SH-SY5Y (cell line): ENCODE measurements around the gene RPIA.

ENCODE experiments used
- GATA2 ChIP-seq: IDR thresholded peaks from 2 replicates; pipeline ENCODE4 v1.6.1; 2011; ENCODE audit warnings: mild to moderate bottlenecking, low read depth, low read length
- GATA3 ChIP-seq: IDR thresholded peaks from 2 replicates; pipeline ENCODE4 v1.6.1; 2011; ENCODE audit warnings: low read depth, mild to moderate bottlenecking, low read length, moderate library complexity

DNA sequence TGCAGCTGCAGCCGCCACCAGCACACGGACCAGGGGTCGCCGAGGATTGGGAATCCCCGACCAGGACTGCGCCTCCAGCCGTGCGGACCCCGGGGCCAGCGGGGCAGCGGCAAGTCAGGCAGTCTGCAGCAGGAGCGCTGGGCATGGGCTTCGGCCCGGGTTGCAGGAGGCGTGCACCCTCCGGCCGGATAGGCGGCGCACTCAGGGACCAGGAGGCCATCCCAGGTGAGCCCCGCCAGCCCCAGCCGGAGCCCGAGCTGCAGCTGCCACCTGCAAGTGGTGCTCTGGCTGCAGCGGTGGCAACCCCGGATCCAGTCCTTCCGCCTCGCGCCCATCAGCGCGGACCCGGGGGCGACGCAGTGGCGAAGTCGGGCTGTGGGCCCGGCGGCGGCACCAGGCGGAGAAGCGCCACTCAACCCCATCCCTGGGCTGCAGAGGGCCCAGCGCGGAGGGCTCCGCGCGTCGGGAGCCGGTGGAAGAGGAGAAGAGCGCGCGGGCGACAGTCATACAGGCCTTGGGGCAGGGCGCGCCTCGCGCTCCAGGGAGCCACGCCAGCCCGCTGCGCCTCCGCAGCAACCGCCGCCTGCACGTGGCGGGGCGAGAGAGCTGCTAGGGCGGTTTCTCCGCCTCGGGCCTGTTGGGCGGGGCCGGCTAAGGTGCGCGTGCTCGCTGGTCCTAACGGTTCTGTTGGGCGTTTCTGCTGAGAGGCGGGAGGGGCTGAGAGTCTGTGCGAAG, 73.8 kb downstream of the RPIA start:
- no peak for TF ChIP-seq GATA2
- no peak for TF ChIP-seq GATA3
